CD14-positive monocyte (primary cell): ENCODE results near the gene CDH13. TPM values are rescaled to one million over a fixed set of nuclear protein-coding genes. Genes with fewer than 3 reads are reported as not detected.

Source experiments
- DNase-seq, 3 donors: peaks; one replicate each; pipeline ENCODE4 v3.0.0-alpha.2; 2011 to 2022
- H2AFZ ChIP-seq: 2 replicates; pipeline ENCODE4 v1.6.0; 2012; ENCODE audit warnings: mild to moderate bottlenecking, low read depth, low read length, inconsistent platforms; ENCODE audit not compliant: insufficient read depth, poor library complexity, severe bottlenecking
- H3K27ac ChIP-seq, 2 donors: 1 replicate in 1 of 2; 2 replicates in 1 of 2; pipeline ENCODE4 v1.5.1; 2012 to 2013; ENCODE audit warnings: low read length in 2 of 2, control low read depth in 1 of 2, inconsistent platforms in 1 of 2, low read depth in 1 of 2, mild to moderate bottlenecking in 1 of 2
- H3K27me3 ChIP-seq, 2 donors: one replicate each; pipeline versions ENCODE4 v1.6.0 to v1.6.1; 2011 to 2013; ENCODE audit warnings: low read length in 2 of 2; ENCODE audit not compliant: control insufficient read depth in 2 of 2, insufficient read depth in 2 of 2
- H3K36me3 ChIP-seq, 2 donors: replicated peaks in 1 of 2; 1 replicate in 1 of 2; 2 replicates in 1 of 2; pipeline versions ENCODE4 v1.5.1 to v1.6.1; 2012 to 2013; ENCODE audit warnings: low read length in 2 of 2, control low read depth in 1 of 2, inconsistent platforms in 1 of 2, mild to moderate bottlenecking in 1 of 2; ENCODE audit not compliant: insufficient read depth in 2 of 2, control insufficient read depth in 1 of 2
- H3K4me1 ChIP-seq, 2 donors: 1 replicate in 1 of 2; 2 replicates in 1 of 2; pipeline versions ENCODE4 v1.5.1 to v1.6.1; 2012 to 2013; ENCODE audit warnings: low read length in 2 of 2, control low read depth in 1 of 2, inconsistent platforms in 1 of 2, mild to moderate bottlenecking in 1 of 2, moderate library complexity in 1 of 2; ENCODE audit not compliant: insufficient read depth in 2 of 2, control insufficient read depth in 1 of 2
- H3K4me2 ChIP-seq: replicated peaks from 2 replicates; pipeline ENCODE3; 2012; ENCODE audit warnings: low read length, moderate library complexity, mild to moderate bottlenecking; ENCODE audit not compliant: poor library complexity, severe bottlenecking; ENCODE audit errors: extremely low read depth
- H3K4me3 ChIP-seq, 3 experiments: fragments of 200-600 bp in 1 of 3; sonication (generic) in 1 of 3; replicated peaks in 1 of 3; 1 replicate in 2 of 3; 2 replicates in 1 of 3; pipeline ENCODE4 v1.5.1; 2011 to 2013; ENCODE audit warnings: low read length in 3 of 3, mild to moderate bottlenecking in 3 of 3, control low read depth in 2 of 3, low read depth in 2 of 3, inconsistent platforms in 1 of 3, moderate library complexity in 1 of 3
- H3K79me2 ChIP-seq: 2 replicates; pipeline ENCODE4 v1.6.0; 2012; ENCODE audit warnings: mild to moderate bottlenecking, control low read depth, inconsistent platforms, low read length, moderate library complexity; ENCODE audit not compliant: insufficient read depth
- H3K9ac ChIP-seq: 2 replicates; pipeline ENCODE4 v1.6.0; 2017; ENCODE audit warnings: low read length, mild to moderate bottlenecking; ENCODE audit not compliant: insufficient read depth, poor library complexity, severe bottlenecking
- H3K9me3 ChIP-seq, 2 donors: replicated peaks in 1 of 2; 1 replicate in 1 of 2; 2 replicates in 1 of 2; pipeline versions ENCODE4 v1.5.1 to v1.6.1; 2012 to 2013; ENCODE audit warnings: low read length in 2 of 2, control low read depth in 1 of 2; ENCODE audit not compliant: control insufficient read depth in 1 of 2, insufficient read depth in 1 of 2
- H4K20me1 ChIP-seq: 2 replicates; pipeline ENCODE4 v1.6.0; 2012; ENCODE audit warnings: mild to moderate bottlenecking, low read length, control low read depth, moderate library complexity; ENCODE audit not compliant: insufficient read depth
- H3K27ac Mint-ChIP-seq, 7 donors: one replicate each; pipeline ENCODE4 v1.8.0; 2020; ENCODE audit warnings: mild to moderate bottlenecking in 7 of 7, mixed read lengths in 7 of 7, moderate library complexity in 6 of 7, inconsistent platforms in 2 of 7
- H3K27me3 Mint-ChIP-seq, 3 donors: one replicate each; pipeline ENCODE4 v1.8.0; 2021 to 2022; ENCODE audit warnings: low read depth in 3 of 3, mild to moderate bottlenecking in 3 of 3, mixed read lengths in 3 of 3, moderate library complexity in 3 of 3, inconsistent platforms in 1 of 3
- H3K36me3 Mint-ChIP-seq, 2 donors: one replicate each; pipeline ENCODE4 v1.8.0; 2020; ENCODE audit warnings: mixed read lengths in 2 of 2, inconsistent platforms in 1 of 2, mild to moderate bottlenecking in 1 of 2
- H3K4me1 Mint-ChIP-seq: one replicate; pipeline ENCODE4 v1.8.0; 2020; ENCODE audit warnings: mild to moderate bottlenecking, mixed read lengths
- H3K4me3 Mint-ChIP-seq, 2 donors: one replicate each; pipeline ENCODE4 v1.8.0; 2020; ENCODE audit warnings: mild to moderate bottlenecking in 2 of 2, mixed read lengths in 2 of 2, moderate library complexity in 1 of 2
- H3K9me3 Mint-ChIP-seq, 7 donors: one replicate each; pipeline ENCODE4 v1.8.0; 2020 to 2022; ENCODE audit warnings: mixed read lengths in 7 of 7, mild to moderate bottlenecking in 6 of 7, moderate library complexity in 6 of 7, inconsistent platforms in 2 of 7
- CTCF ChIP-seq: fragments of 200-600 bp; IDR thresholded peaks from one replicate; pipeline ENCODE4 v1.8.0; 2022; ENCODE audit warnings: antibody characterized with exemption, mild to moderate bottlenecking
- whole genome bisulfite sequencing: methylation state at CpG from one replicate; pipeline ENCODE4 v1.1.5; 2013; ENCODE audit warnings: missing lambda C conversion rate; ENCODE audit not compliant: insufficient coverage; 5-methylcytosine and 5-hydroxymethylcytosine counted together
- intact Hi-C, 2 donors: fragments of 100-400 bp; cut with micrococcal nuclease; formaldehyde crosslinking; loops; one replicate each; pipeline versions ENCODE4 v1.15.0 to v1.15.1; 2023
- polyA plus RNA-seq, 3 donors: library from polyadenylated mRNA; depleted of rRNA in 1 of 3; unstranded in 2 of 3; stranded (reverse) in 1 of 3; fragments of 300-500 nt in 2 of 3; fragments of >200 nt in 1 of 3; fragmentation: Illumina TruSeq in 2 of 3; gene quantifications; 1 replicate in 2 of 3; 2 replicates in 1 of 3; pipeline ENCODE4 v1.2.3, GENCODE V29; 2012 to 2021

CDH13 gene
- polyA plus RNA-seq, 3 donors = 0.13 to 0.19 TPM; not detected in 1

- DNase-seq = no peak
- intact Hi-C loops = no loop called here
- H2AFZ ChIP-seq = no peak overlapping the region
- no peaks in the 10 kb centered on the region for H3K9me3 ChIP-seq
- no peaks in the 10 kb centered on the region for H3K27me3 ChIP-seq
- no peaks in the 10 kb centered on the region for H3K4me1 Mint-ChIP-seq
- H3K27ac ChIP-seq = no peak overlapping the region
- H3K4me2 ChIP-seq = no peak overlapping the region
- H3K27ac Mint-ChIP-seq = no peak overlapping the region
- H3K9ac ChIP-seq = no peak overlapping the region
- H3K36me3 ChIP-seq = no peaks in the 10 kb centered on the region
- H3K4me3 Mint-ChIP-seq = no peak overlapping the region
- no peaks in the 10 kb centered on the region for H4K20me1 ChIP-seq
- H3K79me2 ChIP-seq = no peaks in the 10 kb centered on the region
- WGBS = no CpG with 5 or more reads among the region's 2 CpGs
- no peaks in the 10 kb centered on the region for H3K36me3 Mint-ChIP-seq
- H3K4me1 ChIP-seq = no peaks in the 10 kb centered on the region
- no peak overlapping the region for H3K4me3 ChIP-seq
- peaks cover 0 to 7% (median 6%) of the 10 kb centered on the region in 7 donors for H3K9me3 Mint-ChIP-seq
- peaks cover 0 to 8% (median 4%) of the 10 kb centered on the region in 3 donors for H3K27me3 Mint-ChIP-seq
- no peak for TF ChIP-seq CTCF
These were observed 688.5 kb downstream of the CDH13 start for GRCh38 chr16:83315271-83315670.

DNA sequence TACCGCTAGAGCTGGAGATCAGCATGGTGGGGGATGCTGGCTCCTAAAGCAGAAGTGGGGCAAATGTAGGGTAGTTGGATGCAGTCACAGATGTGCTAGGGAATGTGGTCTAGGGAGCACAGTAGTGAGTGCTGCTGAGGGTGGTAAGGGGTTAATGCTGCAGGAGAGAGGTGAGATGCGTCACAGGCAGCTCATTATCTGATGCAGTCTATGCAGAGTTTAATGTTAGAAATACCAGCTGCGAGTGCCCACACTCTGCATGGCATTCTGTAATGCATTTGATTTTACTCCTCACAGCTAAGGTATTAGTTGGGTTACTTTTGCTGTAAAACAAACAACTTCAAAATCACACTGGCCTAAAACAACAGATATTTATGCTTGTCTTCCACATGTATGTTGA lies 689.7 kb downstream of the CDH13 start:
- H3K27ac ChIP-seq = no peak overlapping the region
- no peak overlapping the region for H3K4me3 ChIP-seq
- no peak overlapping the region for H3K4me2 ChIP-seq
- H3K36me3 ChIP-seq = no peaks in the 10 kb centered on the region
- H3K36me3 Mint-ChIP-seq = no peaks in the 10 kb centered on the region
- no peak overlapping the region for H3K27ac Mint-ChIP-seq
- H3K4me1 ChIP-seq = no peaks in the 10 kb centered on the region
- H4K20me1 ChIP-seq = no peaks in the 10 kb centered on the region
- no peak overlapping the region for H2AFZ ChIP-seq
- peaks cover 0 to 7% (median 6%) of the 10 kb centered on the region in 7 donors for H3K9me3 Mint-ChIP-seq
- TF ChIP-seq CTCF = no peak
- no peaks in the 10 kb centered on the region for H3K79me2 ChIP-seq
- H3K9ac ChIP-seq = no peak overlapping the region
- H3K9me3 ChIP-seq = no peaks in the 10 kb centered on the region
- no peaks in the 10 kb centered on the region for H3K4me1 Mint-ChIP-seq
- H3K27me3 Mint-ChIP-seq = peaks cover 0 to 6% (median 4%) of the 10 kb centered on the region in 3 donors
- H3K27me3 ChIP-seq = no peaks in the 10 kb centered on the region
- no peak for DNase-seq
- H3K4me3 Mint-ChIP-seq = no peak overlapping the region
- WGBS = 100% methylated on average over 1 of the region's 3 CpGs
- intact Hi-C loops = no loop called here
